ENCODE results near the gene TLR1. TPM values are rescaled to one million over a fixed set of nuclear protein-coding genes. Genes with fewer than 3 reads are reported as not detected.
"Not testable (repeated sequence)": the region's sequence is repeated elsewhere in the genome, so short reads cannot be mapped to it uniquely, and the experiment has no call there.

Gene TLR1
- total RNA-seq, 1 donor from 2014 or later, result 4.9 TPM

DNA sequence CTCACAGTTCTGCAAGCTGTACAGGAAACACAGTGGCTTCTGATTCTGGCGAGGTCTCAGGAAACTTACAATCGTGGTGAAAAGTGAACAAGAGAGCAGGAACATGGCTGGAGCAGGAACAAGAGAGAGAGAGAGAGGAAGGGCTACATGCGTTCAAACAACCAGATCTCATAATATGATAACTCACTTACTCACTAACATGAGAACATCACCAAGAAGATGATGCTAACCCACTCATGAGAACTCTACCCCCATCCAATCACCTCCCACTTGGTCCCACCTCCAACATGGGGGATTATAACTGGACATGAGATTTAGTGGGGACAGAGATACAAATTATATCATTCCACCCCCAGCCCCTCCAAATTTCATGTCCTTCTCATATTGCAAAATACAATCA lies 9.8 kb upstream of the TLR1 start:
- intact Hi-C loops (cut with DNase I), result no loop called here

DNA sequence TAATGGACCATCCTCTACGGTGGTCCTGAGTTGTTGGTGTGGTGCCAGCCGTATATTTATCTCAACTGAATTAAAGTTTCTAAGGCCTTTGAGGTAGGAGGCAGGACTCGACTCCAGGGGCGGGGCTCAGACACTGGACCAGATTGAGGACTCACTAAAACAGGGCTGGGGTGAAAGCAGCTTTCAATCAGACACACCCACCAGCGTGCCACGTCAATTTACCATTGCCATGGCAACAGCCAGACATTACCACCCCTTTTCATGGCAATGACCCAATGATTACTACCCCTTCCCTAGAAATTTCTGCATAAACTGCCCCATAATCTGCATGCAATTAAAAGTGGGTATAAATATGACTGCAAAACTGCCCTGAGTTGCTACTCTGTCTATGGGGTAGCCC lies 6.7 kb upstream of the TLR1 start:
- intact Hi-C loops (cut with DNase I), result no loop called here

More for the DNA sequence above, 9.8 kb upstream of the TLR1 start:
- no peak for DNase-seq (ENCODE audit: low spot score)

DNA sequence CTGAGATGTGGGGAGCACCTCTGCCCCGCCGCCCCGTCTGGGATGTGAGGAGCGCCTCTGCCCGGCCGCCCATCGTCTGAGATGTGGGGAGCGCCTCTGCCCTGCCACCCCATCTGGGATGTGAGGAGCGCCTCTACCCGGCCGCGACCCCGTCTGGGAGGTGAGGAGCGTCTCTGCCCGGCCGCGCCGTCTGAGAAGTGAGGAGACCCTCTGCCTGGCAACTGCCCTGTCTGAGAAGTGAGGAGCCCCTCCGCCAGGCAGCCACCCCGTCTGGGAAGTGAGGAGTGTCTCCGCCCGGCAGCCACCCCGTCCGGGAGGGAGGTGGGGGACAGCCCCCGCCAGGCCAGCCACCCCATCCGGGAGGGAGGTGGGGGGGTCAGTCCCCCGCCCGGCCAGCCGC lies 2.9 kb upstream of the TLR1 start:
- not testable (repeated sequence) for DNase-seq (ENCODE audit: low spot score)
- intact Hi-C loops (cut with DNase I), result loop anchor here (5.0 kb wide), 1 partner anchor 50 kb away; the partner anchor contains the start of gene TLR6

More for the DNA sequence above, 6.7 kb upstream of the TLR1 start:
- DNase-seq (ENCODE audit: low spot score), result no peak

DNA sequence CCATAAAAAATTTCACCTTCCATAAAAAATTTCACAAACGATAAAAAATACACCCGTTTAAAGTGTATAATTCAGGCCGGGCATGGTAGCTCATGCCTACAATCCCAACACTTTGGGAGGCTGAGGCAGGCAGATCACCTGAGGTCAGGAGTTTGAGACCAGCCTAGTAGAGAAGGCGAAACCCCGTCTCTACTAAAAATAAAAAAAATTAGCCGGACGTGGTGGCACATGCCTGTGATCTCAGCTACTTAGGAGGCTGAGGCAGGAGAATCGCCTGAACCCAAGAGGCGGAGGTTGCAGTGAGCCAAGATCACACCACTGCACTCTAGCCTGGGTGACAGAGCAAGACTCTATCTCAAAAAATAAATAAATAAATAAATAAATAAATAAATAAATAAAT lies 1.7 kb upstream of the TLR1 start:
- intact Hi-C loops (cut with DNase I), result loop anchor here (5.0 kb wide), 1 partner anchor 51 kb away; the partner anchor contains the start of gene TLR6
- DNase-seq (ENCODE audit: low spot score), result not testable (repeated sequence)

DNA sequence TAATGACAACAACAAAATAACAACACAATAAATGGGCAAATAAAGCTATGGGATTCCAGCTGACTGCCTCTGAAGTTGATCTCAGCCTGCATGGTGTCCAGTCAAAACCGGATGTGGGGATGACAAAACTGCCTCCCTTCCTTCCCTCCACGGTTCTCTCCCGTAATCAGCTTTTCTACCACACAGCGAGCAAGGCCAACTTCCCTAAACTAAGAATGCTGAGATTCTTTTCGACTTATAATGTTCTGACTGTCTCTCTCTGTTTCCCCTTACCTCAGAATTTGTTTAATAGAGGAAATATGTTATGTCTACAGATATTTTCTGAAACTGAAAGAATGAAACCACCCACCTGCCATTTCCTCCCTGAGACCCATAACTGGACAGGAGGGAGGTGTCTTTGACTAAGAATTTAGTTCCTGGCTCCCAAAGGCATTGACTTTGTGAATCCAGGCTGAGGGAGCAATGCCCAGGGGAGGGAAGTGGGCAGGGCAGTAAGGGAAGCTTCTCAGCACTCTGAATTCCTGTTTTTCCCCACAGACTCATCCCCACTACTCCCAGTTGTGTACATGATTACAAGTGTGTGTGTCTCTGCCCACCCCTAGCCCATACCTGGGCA lies 1.0 kb upstream of the TLR1 start:
- peak; percentile 89 for DNase-seq (ENCODE audit: low spot score)
- intact Hi-C loops (cut with DNase I), result loop anchor here (5.0 kb wide), 1 partner anchor 52 kb away; the partner anchor contains the start of gene TLR6

DNA sequence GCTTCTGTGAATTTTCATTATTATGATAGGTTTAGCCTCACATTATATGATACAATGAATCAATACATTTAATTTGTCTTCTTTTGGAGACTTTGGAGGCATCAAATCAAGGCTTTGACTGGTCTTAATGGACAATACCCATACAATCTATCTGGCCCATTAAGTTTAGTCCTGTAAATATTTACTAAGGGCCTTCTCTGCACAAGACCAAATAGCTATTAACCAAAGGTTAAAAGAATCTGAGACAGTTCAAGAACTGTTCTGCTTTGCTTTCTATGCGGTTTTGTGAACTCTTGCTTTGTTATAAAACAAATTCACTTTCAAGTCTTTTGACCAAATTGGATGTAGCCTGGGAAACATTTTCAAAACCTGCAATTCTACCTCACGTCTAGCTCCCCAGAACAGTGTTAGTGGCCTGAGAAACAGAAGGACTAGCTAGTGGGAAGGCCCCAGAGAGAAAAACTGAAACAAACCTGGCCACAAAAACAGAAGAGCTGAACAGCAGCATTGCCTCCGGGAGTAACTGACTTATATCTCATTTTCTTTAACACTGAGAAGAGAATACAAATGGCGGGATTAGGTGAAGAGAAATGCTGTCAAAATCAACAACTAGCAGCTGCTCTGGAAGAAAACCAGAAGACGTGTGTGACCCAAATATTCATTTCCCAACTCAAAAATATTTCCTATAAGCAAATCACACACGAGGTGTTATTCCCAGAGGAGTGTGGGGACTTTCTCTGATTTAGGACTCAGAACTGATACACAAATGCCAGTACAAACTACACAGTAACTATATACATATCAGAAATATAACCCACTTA lies 548 bp downstream of the TLR1 start:
- intact Hi-C loops (cut with DNase I), result no loop called here
- no peak for DNase-seq (ENCODE audit: low spot score)

DNA sequence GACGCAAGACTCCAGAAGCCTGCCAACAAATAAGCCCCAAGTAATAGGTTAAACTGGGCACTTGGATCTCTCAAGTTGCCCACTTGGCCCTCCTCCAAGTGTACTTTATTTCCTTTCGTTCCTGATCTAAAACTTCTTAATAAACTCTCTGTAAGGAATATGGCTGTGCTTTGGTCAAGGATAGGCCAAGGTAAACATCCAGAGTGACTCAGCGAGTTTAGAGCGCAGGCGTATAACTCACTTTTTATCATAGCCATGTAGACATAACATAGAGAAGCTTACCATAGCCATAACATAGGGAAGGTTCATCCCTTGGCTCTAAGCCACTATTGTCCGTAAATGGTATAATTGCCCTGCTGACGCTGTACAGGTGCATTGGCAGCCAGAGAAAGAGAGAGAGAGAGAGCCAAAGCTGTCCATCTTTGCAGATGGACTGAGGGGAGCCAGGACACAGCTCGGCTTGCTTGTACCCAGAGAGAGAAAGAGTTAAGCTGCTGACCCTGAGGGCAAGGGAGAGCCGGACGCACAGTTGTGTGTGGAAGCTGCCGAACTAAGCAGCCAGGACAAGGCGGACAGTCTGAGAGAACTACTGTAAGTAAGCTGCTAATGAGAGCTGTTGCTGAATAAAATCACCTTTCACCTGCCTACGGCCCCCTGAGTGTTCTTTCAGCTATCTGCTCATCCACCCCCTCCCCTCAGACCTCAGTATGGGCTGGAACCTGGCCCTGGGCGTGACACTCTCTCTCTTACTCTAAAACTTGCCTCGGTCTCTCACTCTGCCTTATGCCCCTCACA lies 1.8 kb downstream of the TLR1 start:
- DNase-seq (ENCODE audit: low spot score), result no peak
- intact Hi-C loops (cut with DNase I), result no loop called here

DNA sequence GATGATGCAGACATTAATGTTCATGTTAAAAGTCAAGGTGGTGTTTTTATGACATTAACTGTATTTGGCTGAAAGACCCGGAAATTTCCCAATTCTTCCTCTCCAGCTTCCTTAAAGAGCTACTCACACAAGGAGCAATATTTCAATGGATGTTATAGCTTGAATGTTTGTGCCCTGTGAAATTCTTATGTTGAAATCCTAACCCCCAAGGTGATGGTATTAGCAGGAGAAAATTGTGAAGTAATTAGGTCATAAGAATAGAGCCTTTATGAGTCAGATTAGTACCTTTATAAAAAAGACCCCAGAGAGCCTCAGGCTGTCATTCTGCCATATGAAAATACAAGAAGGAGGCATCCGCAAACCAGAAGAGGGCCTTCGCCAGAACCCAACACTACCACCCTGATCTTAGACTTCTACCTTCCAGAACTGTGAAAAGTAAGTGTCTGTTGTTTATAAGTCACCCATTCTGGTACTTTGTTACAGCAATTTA lies 3.6 kb downstream of the TLR1 start:
- intact Hi-C loops (cut with DNase I), result no loop called here
- no peak for DNase-seq (ENCODE audit: low spot score)

DNA sequence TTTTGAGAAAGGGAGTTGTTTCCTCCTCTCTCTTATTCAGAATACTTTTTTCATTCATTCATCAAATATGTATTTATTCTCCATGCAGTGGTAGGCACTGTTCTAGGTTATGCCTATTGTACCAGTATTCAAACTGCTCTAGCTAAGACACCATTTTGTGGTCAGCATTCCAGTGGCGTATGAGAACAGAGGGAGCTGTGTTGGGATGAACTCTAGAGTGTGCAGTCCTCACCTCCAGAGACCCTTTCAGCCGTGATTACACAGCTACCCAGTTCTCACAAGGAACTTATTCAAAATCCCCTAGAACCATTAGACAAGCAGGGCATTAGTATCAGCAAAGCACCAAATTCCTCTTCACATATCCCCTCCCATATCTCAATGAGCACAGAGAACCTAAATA lies 4.2 kb downstream of the TLR1 start:
- DNase-seq (ENCODE audit: low spot score), result no peak
- intact Hi-C loops (cut with DNase I), result no loop called here

DNA sequence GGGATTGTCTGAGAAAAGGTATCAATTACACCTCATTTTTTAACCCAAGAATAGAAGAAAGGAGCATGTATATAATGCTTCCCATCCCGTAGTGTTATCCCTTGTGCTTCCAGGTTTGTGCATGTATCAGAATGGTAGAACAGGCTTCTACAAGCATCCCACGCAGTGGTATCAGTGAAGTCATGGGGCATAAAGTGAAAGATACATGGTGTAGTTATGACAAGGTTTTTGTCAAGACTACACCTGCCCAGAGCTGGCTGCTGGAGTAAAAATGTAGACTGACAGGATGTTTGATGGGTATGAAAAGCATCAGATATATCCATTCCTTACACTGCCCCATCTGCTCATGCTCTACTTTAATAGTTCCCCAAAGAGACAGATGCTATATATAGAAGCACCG lies 9.5 kb downstream of the TLR1 start:
- DNase-seq (ENCODE audit: low spot score), result no peak
- intact Hi-C loops (cut with DNase I), result no loop called here

DNA sequence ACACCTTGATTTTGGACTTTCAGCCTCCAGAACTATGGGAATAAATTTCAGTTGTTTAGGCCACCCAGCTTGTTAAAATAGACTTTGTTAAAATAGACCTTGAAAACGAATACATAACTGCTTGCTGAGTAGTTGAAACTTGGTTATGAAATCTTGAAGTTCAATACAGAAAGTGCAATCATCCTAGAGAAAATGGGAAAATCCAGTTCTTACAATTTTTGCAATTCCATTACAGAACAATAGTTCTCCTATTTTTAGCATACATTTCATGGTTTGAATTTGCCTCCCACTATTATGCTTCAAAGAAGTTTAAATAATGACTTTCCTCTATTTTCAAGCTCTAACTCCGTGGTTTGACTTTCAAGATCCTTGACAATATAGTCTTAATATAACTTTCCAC lies 10.5 kb downstream of the TLR1 start:
- intact Hi-C loops (cut with DNase I), result no loop called here
- no peak for DNase-seq (ENCODE audit: low spot score)

DNA sequence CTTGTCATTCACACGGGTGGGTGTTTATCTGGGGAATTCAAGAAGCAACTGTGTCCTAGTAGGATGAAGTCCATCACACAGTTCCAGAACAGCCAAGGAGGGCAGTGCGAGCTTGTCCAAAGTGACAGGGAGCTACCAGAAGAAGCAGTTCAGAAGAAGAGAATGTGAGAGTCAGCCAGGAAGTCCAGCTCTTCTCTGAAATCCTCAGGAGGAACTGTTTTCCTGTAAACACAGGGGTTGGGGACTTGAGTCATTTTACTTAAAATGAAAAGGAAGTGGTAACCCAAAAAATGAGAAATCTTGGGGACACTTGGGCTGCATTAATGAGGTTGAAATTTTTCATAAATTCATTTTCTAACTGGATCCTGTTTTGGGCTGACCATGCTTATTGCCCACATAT lies 13.6 kb downstream of the TLR1 start:
- no peak for DNase-seq (ENCODE audit: low spot score)
- intact Hi-C loops (cut with DNase I), result no loop called here

DNA sequence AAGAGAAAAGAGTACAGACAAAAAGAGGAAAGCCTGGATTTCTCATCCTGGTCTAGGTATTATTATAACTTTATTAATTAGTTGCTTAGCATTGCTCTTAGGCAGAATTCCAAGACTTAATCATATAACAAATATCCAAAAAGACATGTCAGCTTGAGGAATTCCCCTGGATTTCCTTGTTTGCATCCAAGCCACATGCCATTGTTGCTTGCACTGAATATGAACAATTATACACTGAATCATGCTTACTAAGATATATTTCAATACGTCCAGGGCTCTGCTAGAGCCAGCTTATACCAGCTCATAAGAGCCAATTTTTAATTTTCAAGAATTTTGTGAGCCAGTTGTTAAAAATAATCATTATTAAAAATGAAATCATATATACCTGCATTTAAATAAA lies 16.3 kb downstream of the TLR1 start:
- no peak for DNase-seq (ENCODE audit: low spot score)
- intact Hi-C loops (cut with DNase I), result no loop called here

DNA sequence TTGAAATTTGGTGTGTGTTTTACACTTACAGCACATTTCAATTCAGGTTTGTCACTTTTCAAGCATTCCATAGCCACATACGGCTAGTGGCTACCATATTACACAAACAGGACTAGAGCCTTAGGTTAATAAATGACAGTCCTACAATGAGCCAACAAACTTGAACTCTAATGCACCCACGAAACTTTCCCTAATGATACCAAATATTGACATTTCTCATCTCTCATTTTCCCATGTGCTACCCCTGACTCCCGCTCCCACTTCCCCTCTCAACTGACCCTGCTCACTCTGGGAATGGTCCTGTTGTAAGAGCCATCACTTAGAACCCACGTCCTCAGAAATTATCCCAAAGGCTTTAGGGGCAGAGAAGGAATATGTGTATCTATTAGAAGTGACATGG lies 16.9 kb downstream of the TLR1 start:
- DNase-seq (ENCODE audit: low spot score), result no peak
- intact Hi-C loops (cut with DNase I), result no loop called here

DNA sequence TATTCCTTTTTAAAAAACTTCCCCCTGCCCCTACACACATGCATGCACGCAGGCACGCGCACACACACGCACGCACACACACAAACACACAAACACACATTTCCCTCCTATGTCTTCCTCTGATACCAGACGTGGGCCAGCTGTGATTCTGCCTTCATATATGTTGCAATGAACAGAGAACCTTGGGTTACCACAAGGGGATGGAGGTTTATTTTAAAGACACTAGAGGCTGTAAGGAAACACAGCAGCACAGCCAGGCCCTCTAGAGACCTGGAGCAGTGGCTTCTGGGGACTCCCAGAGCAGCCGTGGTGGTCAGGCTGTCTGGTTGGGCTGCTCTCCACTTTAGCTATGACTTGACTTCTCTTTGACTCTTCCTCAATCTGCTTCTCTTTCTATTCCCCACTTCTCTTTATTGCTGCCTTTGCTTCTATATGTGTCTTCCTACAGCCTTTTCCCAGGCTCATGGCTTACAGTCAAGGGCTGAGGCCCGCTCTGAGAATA lies 18.6 kb downstream of the TLR1 start:
- no peak for DNase-seq (ENCODE audit: low spot score)
- intact Hi-C loops (cut with DNase I), result no loop called here

DNA sequence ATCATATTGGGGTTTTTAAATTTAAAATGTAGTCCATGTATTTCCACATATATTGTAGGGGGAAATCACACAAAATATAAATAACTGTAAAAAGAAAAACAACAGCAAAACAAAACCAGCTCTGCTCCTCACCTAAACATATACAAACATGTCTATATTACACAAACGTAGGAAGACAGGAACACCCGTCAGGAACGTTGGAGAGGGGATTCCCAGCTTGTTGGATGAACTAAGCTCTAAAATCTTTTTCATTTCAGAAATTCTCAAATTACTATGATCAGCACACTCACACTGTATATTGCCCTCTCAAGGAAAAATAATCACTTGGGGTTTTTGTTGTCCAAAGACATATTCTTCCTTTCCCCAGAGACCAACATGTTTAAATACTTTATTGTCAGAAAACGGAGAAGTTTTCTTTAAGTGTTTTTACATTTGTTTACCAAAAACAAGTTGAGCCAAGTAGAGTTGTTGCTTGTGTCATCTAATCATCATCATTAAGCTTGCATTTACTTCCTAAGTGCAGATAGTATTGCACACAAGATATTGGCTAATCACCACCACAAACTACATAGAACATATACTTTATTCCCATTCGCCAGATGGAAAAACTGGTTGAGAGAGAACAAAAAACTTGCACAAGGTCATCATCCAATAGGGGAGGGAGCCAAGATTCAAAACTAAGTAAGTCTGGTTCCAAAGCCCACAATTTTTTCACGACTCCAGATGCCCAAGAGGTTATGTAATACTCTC lies 19.4 kb downstream of the TLR1 start:
- intact Hi-C loops (cut with DNase I), result no loop called here
- DNase-seq (ENCODE audit: low spot score), result no peak

DNA sequence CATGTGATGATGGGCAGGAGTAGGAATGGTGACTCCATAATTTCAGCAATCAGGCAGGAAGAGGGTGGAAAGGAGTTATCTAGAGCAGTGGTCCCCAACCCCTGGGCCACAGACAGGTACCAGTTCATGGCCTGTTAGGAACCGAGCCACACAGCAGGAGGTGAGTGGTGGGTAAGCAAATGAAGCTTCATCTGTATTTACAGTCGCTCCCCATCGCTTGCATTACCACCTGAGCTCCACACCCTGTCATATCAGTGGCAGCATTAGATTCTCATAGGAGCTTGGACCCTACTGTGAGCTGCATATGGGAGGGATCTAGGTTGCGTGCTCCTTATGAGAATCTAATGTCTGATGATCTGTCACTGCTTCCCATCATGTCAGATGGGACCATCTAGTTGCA lies 20.4 kb downstream of the TLR1 start:
- intact Hi-C loops (cut with DNase I), result no loop called here

DNA sequence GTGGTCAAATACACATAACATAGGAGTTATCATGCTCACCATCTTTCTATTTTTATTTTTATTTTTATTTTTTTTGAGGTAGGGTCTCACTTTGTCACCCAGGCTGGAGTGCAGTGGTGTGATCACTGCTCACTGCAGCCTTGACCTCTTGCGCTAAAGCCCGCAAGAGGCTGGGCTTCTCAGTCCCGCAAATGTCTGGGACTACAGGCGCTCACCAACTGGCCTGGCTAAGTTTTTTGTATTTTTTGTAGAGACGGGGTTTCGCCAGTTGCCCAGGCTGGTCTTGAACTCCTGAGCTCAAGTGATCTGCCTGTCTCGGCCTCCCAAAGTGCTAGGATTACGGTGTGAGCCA lies 21.5 kb downstream of the TLR1 start:
- no peak for DNase-seq (ENCODE audit: low spot score)
- intact Hi-C loops (cut with DNase I), result no loop called here

More for the DNA sequence above, 20.4 kb downstream of the TLR1 start:
- DNase-seq (ENCODE audit: low spot score), result no peak

DNA sequence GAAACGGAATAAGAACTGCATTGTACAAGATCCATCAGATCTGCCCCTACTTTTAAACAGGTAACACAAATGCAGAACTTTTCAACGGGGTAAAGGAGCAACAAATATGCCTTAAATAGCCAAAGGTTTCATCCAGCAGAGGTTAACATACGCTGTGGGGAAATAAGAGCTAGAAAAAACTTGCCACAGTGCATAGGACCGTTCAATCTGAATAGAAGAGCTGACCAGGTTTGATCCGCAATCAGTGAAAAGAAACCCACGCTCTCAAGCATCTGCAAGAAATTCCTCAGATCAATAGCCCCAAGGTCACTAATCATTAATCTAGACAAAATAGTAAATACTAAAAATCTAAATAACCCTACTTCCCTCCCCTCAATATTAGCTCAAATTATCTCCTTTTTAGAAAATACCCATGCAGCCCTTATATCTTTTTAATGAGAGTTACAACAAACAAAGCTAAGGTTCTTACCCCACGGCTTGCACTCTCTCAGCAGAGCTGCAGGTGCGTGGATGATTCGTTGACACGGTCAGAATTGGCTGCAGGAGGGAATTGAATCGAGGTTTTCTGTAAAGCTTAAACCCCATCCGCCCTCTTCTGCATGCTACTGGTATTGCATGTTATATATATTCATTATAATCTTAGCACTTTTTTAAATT lies 22.0 kb downstream of the TLR1 start, which contains the start of gene TLR10:
Gene TLR10 (minus strand): TSS at position 539 of the 657 bp plus-strand sequence. CDS start 7,400 bp downstream, outside the sequence.
- DNase-seq (ENCODE audit: low spot score), result no peak
- intact Hi-C loops (cut with DNase I), result no loop called here

All from cardiac septum (tissue), 1 donor.